A673 (cell line): ENCODE data around the gene WFDC11. TPM values are rescaled to one million over a fixed set of nuclear protein-coding genes. Genes with fewer than 3 reads are reported as not detected.

Experiments
- BruUV-seq: library from RNA; stranded (reverse); fragments of 400-500 nt; replicated peaks from 2 replicates; lab custom pipeline; 2021; lab: Mats Ljungman, UMichigan
- CTCF ChIA-PET: fragments of 300-600 bp; sonication (Branson Sonifier 250); formaldehyde crosslinking; loops from one replicate; lab custom pipeline; 2022; ENCODE audit warnings: antibody characterized with exemption; lab: Charles Lee
- POLR2A ChIA-PET: fragments of 300-600 bp; sonication (Branson Sonifier 250); formaldehyde crosslinking; loops from one replicate; lab custom pipeline; 2022; ENCODE audit warnings: antibody characterized with exemption; ENCODE audit not compliant: low non-redundant PET; lab: Charles Lee
- DNase-seq: peaks from one replicate; pipeline ENCODE4 v3.0.0-alpha.2; 2015; ENCODE audit warnings: low spot score
- H3K27ac ChIP-seq: fragments of 200-600 bp; sonication (generic); 2 replicates; pipeline ENCODE4 v1.5.1; 2016; ENCODE audit warnings: mixed run types, low read depth, mild to moderate bottlenecking, mixed read lengths, antibody characterized with exemption, low read length; ENCODE audit not compliant: poor library complexity, severe bottlenecking
- H3K27me3 ChIP-seq: fragments of 200-600 bp; sonication (generic); replicated peaks from 2 replicates; pipeline ENCODE4 v1.6.1; 2017; ENCODE audit warnings: mixed run types, low read depth, mild to moderate bottlenecking, mixed read lengths, antibody characterized with exemption, low read length; ENCODE audit not compliant: insufficient read depth, poor library complexity
- H3K36me3 ChIP-seq: fragments of 200-600 bp; sonication (generic); 2 replicates; pipeline ENCODE4 v1.6.1; 2016; ENCODE audit warnings: mixed run types, mild to moderate bottlenecking, mixed read lengths, antibody characterized with exemption, low read length; ENCODE audit not compliant: insufficient read depth, poor library complexity, severe bottlenecking
- H3K4me1 ChIP-seq: fragments of 200-600 bp; sonication (generic); 2 replicates; pipeline ENCODE4 v1.6.1; 2017; ENCODE audit warnings: mixed run types, mild to moderate bottlenecking, mixed read lengths, antibody characterized with exemption, low read length; ENCODE audit not compliant: insufficient read depth, poor library complexity, severe bottlenecking
- H3K4me3 ChIP-seq: fragments of 200-600 bp; sonication (generic); 2 replicates; pipeline ENCODE4 v1.5.1; 2016; ENCODE audit warnings: low read depth, mixed run types, mild to moderate bottlenecking, mixed read lengths, low read length; ENCODE audit not compliant: poor library complexity, severe bottlenecking
- H3K9me3 ChIP-seq: fragments of 200-600 bp; sonication (generic); 2 replicates; pipeline ENCODE4 v1.6.1; 2016; ENCODE audit warnings: mixed run types, low read depth, mild to moderate bottlenecking, mixed read lengths, antibody characterized with exemption, low read length; ENCODE audit not compliant: poor library complexity, severe bottlenecking
- CTCF ChIP-seq: fragments of 300-800, 200-600 bp; sonication (generic); conservative IDR thresholded peaks from 2 replicates; pipeline ENCODE4 v1.5.1; 2017; ENCODE audit warnings: low read depth, mild to moderate bottlenecking, antibody characterized with exemption, low read length, moderate library complexity, mixed read lengths
- EZH2 ChIP-seq: fragments of 200-600 bp; sonication (generic); IDR thresholded peaks from 2 replicates; pipeline ENCODE4 v1.6.1; 2017; ENCODE audit warnings: borderline replicate concordance, low read depth, mild to moderate bottlenecking, mixed read lengths, antibody characterized with exemption, low read length; ENCODE audit not compliant: poor library complexity, severe bottlenecking
- intact Hi-C: fragments of 100-400 bp; cut with micrococcal nuclease; formaldehyde crosslinking; loops from one replicate; pipeline ENCODE4 v1.10.0; 2022; ENCODE audit not compliant: unreplicated experiment
- total RNA-seq: library from RNA; stranded (reverse); gene quantifications from 2 replicates; pipeline ENCODE4 v1.2.3, GENCODE V29; 2021

The WFDC11 gene
- total RNA-seq, 1 experiment from 2014 or later = not detected

- H3K4me3 ChIP-seq = no peak overlapping the region
- no peaks in the 10 kb centered on the region for H3K27me3 ChIP-seq
- no peak for TF ChIP-seq CTCF
- no peak for TF ChIP-seq EZH2
- no peak for DNase-seq
- BruUV-seq = no TSS peak
- H3K9me3 ChIP-seq = no peaks in the 10 kb centered on the region
- no peak overlapping the region for H3K27ac ChIP-seq
- CTCF ChIA-PET = no interaction called here
- POLR2A ChIA-PET = no interaction called here
- no peaks in the 10 kb centered on the region for H3K4me1 ChIP-seq
- H3K36me3 ChIP-seq = no peaks in the 10 kb centered on the region
- intact Hi-C loops = no loop called here
These were observed 48.4 kb downstream of the WFDC11 start for GRCh38 chr20:45621593-45621992.

GRCh38 chr20:45617591-45617990, 52.4 kb downstream of the WFDC11 start:
- CTCF ChIA-PET = interaction anchor here (0.6 kb wide), 1 partner anchor 1777 kb away, joined by 9 read pairs; no protein-coding TSS in a partner anchor
- POLR2A ChIA-PET = no interaction called here
- Histone ChIP-seq H3K9me3 (no peaks in the 10 kb centered on the region), H3K4me1 (no peaks in the 10 kb centered on the region), H3K27ac (no peak overlapping the region), H3K36me3 (no peaks in the 10 kb centered on the region), H3K4me3 (no peak overlapping the region), H3K27me3 (no peaks in the 10 kb centered on the region)
- TF ChIP-seq EZH2 (no peak), CTCF (no peak)
- DNase-seq = no peak
- intact Hi-C loops = no loop called here
- BruUV-seq = no TSS peak

GRCh38 chr20:45612314-45612713, 57.7 kb downstream of the WFDC11 start:
- no peak overlapping the region for H3K4me3 ChIP-seq
- H3K36me3 ChIP-seq = no peaks in the 10 kb centered on the region
- no peaks in the 10 kb centered on the region for H3K9me3 ChIP-seq
- no peak overlapping the region for H3K27ac ChIP-seq
- no peaks in the 10 kb centered on the region for H3K4me1 ChIP-seq
- intact Hi-C loops = no loop called here
- ChIA-PET CTCF (no interaction called here), POLR2A (no interaction called here)
- DNase-seq = no peak
- no TSS peak for BruUV-seq
- H3K27me3 ChIP-seq = no peaks in the 10 kb centered on the region
- TF ChIP-seq CTCF = no peak
- no peak for TF ChIP-seq EZH2
